ENCODE measurements around the gene MAD2L1BP.
"Not testable (repeated sequence)": the region's sequence is repeated elsewhere in the genome, so short reads cannot be mapped to it uniquely, and the experiment has no call there.

MAD2L1BP gene

DNA sequence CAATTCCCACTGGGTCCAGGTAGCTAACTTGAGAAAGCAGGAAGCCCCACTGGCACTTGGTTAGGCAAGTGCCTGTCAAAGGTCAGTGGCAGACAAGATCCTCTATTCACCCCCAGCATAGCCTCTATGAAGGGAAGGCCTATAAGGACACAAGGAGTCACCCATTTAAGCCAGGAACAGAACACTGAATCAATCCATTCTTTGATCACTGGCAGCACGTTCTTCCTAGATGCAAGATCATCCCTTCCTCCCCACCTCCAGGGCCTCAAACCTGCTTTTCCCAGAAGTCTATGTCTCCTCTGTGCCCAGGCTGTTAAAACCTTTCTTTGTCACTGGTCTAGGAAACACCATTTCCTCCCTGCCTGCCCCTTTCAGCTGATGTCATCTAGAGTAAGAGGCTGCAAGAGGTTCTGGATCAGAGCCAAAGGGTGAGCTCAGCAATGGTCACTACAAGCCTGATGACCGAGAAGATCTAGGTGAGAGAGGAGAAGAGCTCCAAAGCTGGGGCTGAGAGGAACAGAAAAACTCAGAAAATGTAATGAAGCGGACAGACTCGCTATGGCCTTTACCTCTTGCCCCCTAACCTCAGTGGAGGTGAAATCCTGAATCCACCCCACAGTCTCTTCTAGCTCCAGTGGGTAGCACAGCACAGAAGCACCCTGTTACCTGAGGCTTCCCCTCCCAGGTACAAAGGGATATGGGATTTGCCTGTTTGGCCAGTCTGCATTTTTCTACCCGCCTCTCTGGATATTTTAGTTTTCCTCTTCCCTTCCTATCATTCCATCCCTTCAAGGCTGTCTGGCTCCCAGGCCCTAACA lies 8.4 kb upstream of the MAD2L1BP start:
- peak; percentile 97 for DNase-seq

DNA sequence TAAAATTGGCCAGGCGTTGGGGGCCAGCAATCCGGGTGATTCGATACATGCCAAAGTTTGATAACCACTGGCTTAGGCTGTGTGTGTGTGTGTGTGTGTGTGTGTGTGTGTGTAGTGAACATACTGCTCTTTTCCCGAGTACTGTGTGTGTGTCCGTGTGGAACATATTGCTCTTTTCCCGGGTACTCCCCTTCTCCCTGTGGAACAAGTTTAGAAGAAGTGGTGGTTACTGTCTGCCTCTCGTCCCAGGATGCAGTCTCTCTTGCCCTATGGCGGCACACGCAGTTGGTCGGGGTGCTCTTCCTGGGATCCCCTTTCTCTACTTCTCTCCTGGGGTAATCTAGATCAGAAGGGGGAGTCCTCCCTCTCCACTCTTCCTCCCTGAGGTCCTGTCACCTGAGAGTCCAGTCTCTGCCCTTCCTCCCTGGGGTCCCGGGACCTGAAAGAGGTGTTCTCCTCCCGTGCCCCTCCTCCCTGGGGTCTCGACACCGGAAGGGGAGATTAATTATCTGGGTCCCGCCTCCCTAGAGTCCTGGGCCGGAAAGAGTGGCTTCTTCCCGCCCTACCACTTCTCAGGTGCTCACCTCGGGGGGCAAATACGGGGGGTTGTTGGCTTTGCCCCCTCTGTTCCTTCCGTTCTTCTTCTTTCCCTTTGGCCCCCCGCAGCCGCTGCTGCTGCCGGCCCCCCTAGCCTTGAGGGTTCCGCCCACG lies 7.1 kb upstream of the MAD2L1BP start:
- peak; percentile 68 for DNase-seq

DNA sequence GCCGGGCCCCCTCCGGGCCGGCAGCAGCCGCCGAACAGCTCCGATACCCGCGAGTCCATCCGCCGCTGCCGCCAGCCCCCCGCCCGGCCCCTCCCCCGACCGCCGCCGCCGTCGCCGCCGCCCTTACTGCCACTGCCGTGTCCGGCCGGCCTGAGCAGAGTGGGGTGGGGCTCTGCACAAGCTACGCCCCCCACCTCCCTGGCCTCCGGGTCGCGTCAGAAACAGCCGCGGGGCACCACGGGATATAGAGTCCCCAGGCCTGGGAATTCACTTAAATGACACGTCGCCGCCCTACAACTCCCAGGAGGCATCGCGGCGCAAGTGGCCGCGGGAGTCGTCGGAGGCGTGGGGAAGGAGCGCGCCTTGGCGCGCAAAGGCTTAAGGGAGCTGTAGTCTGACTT lies 6.5 kb upstream of the MAD2L1BP start, which contains the start of gene GTPBP2:
Gene GTPBP2 (minus strand): TSS at position 161 of the 401 bp plus-strand sequence. CDS start 102 bp downstream, at position 59.
- peak; percentile 98 for DNase-seq

DNA sequence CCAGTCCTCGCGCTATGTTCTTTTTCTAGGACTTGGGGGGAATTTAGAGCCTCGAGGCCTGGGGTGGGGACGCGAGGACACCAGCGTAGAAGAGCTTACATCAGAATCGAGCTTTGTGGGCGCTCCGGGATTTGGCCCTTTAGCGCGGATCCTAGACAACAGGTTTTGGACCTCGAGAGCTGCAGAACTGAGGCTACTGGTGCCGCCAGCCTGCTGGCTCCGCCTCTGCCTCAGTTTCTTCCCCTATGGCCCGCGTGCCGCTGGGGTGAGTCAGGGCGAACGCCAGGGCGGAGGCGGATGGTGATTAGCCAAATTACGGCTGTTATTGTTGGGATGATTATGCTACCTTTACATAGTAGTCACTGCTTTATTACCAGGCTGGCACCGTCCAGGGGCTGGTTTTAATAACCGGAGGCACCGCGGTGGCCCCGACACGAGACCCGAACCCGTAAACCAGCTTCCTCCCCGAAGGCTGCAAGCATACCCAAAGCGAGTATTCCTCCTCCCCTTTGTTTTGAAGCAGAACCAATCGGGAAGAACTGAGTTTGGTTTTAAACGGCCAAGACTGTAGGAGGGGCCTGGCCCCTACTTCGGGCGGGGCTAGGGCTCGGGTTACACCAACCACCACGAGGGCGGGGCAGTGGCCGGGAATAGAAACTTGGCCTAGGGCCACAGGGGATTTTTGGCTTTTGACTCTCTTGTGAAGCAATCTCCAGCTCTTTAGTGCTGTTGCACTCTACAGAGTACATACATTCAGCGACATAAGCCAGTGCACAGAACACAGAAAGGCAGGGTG lies 5.9 kb upstream of the MAD2L1BP start:
- DNase-seq, result peak; percentile 98

DNA sequence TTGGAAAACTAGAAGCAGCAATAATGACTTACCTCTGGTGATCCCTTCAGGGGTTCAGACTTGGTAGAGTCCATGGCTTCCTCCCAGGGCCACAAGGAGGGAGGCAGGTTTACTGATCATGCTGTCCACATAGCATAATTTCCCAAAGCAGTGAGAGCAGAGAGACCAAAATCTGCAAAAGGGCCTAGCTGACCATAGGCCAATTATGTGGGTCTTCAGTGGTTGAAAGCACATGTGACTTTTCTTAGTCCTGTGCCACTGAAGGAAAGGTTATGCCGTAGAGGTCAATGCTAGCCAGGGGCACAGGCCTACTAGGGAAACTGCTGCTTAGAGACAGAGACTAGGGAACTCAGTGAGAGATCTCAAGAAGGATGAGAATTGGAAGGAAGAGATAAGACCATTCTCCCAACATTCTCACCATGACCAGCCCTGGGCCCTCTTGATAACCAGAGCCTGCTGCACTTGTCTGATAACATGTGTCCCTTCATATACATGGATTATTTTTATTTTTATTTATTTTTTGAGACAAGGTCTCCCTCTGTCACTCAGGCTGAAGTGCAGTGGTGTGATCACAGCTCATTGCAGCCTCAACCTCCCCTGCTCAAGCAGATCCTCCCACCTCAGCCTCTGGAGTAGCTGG lies 4.5 kb upstream of the MAD2L1BP start:
- no peak for DNase-seq

DNA sequence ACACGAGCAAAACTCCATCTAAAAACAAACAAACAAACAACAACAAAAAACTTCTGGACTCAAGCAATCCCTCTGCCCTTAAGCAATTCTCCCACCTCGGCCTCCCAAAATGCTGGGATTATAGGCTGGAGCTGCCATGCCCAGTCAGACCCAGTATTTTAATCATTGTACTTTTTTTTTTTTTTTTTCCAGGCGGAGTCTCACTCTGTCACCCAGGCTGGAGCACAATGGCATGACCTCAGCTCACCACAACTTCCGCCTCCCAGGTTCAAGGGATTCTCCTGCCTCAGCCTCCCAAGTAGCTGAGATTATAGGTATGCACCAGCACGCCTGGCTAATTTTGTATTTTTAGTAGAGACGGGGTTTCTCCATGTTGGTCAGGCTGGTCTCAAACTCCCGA lies 2.6 kb upstream of the MAD2L1BP start:
- DNase-seq, result not testable (repeated sequence)

DNA sequence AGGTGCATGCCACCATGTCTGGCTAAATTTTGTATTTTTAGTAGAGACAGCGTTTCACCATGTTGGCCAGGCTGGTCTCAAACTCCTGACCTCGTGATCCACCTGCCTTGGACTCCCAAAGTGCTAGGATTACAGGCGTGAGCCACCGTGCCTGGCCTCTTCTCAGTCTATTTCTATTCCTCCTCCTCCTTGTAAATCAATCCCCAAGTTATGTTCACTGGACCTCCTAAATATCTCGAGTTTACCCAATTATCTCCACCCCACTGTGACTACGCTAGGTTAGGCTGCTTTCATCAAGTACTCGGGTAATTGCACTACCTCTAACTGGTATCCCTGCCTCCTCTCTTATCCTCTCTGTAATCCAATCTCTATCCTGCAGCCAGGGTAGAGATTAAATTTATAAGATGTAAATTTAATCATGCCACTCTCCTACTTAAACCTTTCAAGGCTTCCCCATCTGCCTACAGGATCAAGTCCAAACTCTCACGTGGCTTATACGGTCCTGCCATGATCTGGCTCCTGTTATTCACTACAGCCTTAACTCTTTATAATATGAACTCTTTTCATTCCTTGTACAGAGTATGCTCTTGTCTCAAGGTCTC lies 837 bp upstream of the MAD2L1BP start:
- DNase-seq, result no peak

DNA sequence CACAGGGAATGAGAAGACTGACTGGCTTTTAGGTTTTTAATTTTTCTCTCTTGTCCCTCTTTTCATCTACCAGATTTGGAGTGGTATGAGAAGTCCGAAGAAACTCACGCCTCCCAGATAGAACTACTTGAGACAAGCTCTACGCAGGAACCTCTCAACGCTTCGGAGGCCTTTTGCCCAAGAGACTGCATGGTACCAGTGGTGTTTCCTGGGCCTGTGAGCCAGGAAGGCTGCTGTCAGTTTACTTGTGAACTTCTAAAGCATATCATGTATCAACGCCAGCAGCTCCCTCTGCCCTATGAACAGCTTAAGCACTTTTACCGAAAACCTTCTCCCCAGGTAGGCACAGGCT lies 644 bp downstream of the MAD2L1BP start:
- DNase-seq, result no peak

DNA sequence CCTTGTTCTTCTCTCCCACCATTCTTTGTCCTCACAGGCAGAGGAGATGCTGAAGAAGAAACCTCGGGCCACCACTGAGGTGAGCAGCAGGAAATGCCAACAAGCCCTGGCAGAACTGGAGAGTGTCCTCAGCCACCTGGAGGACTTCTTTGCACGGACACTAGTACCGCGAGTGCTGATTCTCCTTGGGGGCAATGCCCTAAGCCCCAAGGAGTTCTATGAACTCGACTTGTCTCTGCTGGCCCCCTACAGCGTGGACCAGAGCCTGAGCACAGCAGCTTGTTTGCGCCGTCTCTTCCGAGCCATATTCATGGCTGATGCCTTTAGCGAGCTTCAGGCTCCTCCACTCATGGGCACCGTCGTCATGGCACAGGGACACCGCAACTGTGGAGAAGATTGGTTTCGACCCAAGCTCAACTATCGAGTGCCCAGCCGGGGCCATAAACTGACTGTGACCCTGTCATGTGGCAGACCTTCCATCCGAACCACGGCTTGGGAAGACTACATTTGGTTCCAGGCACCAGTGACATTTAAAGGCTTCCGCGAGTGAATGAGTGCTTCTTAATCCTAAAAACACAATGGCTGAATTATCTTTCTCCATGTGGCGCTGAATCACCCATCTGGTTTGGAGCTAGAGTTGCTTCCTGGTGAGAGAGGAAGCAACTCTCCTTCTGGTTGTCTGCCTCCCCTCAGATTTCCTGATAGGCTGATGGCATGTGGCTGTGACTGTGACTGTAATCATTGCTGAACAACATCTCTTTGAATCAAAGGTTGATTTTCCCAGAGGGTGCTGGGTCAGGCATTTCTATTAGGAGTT lies 4.6 kb downstream of the MAD2L1BP start:
- DNase-seq, result no peak

DNA sequence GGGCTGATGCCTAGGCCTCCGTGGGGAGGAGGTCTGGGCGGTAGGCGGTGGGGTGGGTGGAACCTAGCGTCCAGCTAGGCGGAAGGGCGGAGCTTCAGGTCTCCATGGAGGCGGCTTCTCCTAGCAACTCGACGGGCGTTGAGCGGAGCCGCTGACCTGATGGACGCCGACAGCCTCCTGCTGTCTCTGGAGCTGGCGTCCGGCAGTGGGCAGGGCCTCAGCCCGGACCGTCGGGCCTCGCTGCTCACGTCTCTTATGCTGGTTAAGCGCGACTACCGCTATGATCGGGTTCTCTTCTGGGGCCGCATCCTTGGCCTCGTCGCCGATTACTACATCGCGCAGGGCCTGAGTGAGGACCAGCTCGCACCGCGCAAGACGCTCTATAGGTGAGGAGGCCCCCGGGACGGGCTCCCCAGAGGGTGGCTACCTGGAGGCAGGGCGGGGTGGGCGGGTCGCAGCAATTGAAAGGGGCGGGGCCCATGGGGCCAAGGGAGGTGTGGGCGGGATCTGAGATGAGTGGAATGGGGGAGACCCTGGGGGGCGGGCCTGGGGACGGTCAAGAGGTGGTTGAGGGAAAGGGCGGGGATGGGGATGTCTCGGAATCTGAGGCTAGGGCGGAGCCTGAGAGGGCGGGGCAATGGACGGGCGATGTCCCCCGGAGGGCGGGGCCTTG lies 9.4 kb downstream of the MAD2L1BP start, which contains the start of gene RSPH9:
Gene RSPH9 (plus strand): TSS at position 97 of the 673 bp plus-strand sequence. CDS start 63 bp downstream, at position 160.
- peak; percentile 53 for DNase-seq

DNA sequence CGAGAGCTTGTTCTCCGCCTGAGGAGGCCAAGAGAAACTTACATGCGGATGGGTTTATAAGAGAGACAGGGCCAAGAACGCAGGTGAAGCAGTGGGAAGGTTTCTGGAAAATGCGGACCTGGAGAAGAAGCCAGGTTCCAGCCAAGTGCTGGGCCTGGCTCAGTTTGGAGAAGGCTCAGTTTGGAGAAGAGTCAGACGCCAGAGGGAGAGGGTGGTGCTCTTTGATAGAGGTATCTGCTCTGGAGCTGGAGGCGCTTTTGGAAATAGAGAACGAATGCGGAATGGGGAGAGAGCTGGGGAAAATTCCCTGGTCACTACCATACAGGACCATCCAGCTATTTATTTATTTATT lies 9.9 kb downstream of the MAD2L1BP start:
- no peak for DNase-seq

DNA sequence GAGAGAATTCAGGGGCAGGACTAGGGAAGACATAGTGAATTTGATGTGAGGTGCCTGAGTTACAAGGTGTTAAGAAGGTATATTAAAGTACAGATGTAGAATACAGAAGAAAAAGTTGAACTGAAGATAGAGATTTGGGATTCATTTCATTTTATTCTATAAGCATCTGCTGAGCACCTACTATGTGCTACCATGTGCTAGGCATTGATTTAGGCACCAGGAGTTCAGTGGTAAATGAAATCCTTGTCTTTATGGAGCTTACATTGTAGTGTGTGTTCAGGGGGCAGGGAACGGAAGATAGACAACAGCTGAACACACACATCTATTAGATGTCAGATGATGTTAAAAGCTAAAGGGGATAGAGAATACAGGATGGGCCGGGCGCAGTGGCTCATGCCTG lies 12.0 kb downstream of the MAD2L1BP start:
- DNase-seq, result no peak

DNA sequence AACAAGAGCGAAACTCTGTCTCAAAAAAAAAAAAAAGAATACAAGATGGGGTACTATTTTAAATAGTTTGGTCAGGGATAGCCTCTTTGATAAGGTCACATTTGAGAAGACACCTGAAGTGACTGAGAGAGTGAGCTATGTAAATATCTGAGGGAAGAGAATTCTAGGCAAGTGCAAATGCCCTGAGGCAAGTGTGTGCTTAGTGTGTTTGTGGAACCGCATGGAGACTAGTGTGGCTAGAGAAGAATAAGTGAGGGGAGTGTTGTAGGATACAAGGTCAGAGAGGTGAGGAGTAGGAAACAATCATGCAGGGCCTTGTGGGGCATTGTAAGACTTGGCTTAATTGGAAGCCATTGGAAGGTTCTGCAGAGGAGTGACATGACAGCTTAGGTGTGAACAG lies 12.6 kb downstream of the MAD2L1BP start:
- no peak for DNase-seq

DNA sequence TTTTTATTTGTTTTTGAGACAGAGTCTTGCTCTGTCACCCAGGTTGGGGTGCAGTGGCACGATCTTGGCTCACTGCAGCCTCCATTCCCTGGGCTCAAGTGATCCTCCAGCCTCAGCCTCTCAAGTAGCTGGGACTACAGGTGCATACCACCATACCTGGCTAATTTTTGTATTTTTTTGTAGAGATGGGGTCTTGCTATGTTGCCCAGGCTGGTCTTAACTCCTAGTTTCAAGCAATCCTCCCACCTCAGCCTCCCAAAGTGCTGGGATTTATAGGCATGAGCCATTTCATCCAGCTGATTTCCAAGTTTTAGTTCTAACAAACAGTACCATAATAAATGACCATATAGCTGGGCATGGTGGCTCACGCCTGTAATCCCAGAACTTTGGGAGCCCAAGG lies 17.2 kb downstream of the MAD2L1BP start:
- DNase-seq, result not testable (repeated sequence)

DNA sequence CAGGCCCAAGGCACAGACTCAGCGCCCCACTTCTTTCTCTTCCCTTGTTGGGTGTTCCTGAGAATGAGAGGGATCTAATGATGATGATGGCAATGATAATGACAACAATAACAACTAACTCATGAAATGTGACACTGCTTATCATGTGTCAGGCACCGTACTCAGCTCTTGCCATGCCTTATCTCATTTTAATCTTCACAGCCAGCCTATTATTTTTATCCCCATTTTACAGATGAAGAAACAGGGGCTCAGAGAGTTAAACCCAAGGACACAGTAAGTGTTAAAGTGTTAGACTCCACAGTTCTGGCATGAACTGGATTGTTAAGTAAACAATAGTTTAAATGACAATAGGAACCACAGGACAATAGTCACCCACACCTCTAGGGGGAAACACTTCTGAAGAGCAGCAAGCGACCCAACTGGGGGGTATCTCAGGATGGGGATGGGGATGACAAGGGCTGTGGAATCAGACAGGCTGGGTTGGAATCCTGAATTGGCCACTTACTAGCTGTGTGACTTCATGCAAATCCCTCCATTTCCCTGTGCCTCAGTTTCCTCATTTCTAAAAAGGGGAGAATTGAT lies 21.7 kb downstream of the MAD2L1BP start:
- DNase-seq, result no peak

DNA sequence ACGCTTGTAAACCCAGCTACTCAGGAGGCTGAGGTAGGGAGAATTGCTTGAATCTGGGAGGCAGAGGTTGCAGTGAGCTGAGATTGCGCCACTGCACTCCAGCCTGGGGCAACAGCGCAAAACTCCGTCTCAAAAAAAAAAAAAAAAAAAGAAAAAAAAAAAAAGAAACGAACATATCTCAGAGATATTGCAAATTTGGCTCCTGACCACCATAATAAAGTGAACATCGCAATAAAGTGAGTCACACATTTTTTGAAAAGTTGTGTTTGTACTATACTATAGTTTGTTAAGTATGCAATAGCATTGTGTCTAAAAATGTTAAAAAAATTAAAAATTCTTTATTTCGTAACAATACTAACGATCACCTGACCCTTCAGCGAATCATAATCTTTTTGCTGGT lies 22.5 kb downstream of the MAD2L1BP start:
- no peak for DNase-seq

DNA sequence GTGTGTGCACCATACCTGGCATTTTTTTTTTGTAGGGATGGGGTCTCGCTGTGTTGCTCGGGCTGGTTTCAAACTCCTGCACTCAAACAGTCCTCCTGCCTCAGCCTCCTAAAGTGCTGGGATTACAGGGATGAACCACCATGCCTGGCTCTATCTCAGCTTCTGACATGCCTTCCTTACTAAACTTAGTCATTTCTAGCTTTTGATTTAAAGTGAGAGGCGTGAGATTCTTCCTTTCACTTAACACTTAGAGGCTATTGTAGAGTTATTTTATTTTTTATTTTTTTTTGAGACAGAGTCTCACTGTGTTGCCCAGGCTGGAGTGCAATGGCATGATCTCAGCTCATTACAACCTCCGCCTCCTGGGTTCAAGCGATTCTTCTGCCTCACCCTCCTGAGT lies 27.3 kb downstream of the MAD2L1BP start:
- DNase-seq, result not testable (repeated sequence)

DNA sequence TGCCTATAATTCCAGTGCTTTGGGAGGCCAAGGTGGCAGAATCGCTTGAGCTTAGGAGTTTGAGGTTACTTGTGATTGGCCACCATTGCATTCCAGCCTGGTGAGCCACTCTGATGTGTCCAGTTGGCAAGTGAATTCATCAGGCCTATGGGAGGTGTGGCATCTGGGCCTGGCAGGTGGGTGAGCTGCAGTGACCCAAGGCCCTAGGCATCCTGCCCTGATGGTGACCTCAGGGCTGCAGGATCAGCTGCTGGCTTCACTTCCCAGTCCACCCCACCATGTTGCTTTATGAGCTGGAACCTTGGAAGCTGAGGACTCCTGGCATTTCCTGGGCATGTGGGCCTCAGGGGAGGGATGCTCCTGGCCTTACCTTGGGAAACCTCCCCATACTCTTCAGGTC lies 29.7 kb downstream of the MAD2L1BP start:
- DNase-seq, result no peak

DNA sequence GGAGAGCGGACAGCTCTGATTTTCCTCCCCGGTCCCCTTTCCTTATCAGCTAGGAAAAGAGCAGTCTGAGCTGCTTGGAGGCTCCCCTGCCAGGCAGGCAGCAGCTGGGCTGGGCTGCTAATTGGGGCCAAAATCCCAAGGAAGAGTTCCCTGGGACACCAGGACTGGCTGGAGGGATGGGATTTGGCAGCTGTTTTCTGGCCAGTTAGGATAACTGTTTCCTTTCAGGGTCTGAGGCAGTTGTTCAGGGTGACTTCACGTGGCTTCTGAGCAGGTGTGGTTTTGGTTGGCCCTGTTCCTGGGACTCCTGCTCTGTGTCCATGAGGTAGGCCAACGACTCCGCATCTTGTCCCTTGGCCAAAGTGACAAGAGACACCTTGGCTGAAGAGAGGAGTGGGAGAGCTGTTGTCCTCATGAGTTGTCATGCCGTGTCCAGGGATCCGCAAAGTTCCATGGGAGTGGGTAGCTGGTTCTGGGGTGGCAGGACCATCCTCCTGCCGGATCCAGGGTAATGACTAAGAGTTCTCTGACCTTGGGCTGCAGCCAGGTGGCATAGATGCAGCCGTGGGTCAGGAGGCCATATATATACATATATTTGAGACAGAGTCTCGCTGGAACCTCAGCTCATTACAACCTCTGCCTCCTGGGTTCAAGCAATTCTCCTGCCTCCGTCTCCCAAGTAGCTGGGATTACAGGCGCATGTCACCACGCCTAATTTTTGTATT lies 30.7 kb downstream of the MAD2L1BP start:
- DNase-seq, result no peak

Measured in NCI-H510A treated with DMSO at 0.1 percent for 48 hours (cell line).